ENCODE data around the gene EPYC. TPM values are rescaled to one million over a fixed set of nuclear protein-coding genes. Genes with fewer than 3 reads are reported as not detected.
"Not testable (repeated sequence)": the region's sequence is repeated elsewhere in the genome, so short reads cannot be mapped to it uniquely, and the experiment has no call there.

Gene EPYC
- polyA plus RNA-seq, 10 donors: 0.15 TPM; not detected in 9

DNA sequence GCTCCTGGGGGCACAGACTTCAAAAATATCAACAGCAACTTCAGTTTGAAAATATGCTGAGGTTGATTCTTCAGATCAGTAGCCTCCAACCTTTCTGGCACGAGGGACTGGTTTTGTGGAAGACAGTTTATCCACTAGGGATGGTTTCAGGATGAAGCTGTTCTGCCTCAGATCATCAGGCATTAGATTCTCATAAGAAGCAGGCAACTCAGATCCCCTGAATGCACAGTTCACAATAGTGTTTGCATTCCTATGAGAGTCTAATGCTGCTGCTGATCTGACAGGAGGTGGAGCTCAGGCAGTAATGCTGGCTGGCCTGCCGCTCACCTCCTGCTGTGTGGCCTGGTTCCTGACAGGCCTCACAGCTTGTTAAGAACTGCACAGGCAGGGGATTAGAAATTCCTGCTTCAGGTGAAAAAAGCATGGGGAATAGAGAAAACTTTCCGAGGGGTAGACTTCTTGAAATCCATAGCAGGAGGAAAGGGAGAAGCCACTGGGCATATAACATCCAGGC lies 12.8 kb downstream of the EPYC start:
- no peak for DNase-seq

DNA sequence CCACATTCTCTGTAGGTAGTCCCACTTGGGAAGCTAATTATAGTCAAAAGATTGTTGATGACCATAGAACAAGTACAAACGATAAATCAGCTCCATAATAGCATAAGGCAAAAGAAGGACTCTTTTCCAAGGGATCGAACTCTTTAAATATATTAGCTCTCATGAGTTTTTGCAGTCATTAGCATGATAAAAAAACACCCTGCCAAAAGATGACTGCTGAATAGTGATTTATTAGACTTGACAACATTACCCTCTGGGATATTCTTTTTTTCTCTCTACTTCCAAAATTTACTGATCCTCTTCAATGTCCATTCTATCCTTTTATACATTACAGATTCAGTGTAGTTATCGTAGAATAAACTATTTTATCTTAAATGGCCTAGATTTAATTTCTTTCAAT lies 14.2 kb downstream of the EPYC start:
- peak in 2 of 3 donors; percentile 27 to 70 for DNase-seq

DNA sequence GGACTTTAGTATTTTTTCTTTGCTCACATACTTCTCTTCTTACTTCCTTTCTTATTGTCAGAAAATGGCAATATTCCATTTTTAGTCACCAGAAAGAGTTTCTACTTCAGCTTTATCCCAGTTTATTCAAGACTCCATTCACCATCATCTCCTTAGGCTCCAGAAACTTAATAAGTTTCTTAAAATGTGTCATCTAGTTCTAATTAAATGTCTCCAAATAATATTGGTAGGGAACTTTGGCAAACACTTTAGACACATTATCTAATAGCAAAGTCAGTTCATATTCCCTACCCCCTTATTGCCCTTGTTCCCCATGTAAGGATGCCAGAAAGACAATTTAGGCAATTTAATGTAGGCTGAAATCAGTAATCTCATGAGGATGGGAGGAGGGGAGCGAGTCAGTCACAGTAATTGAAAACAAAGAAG lies 15.1 kb downstream of the EPYC start:
- DNase-seq: peak; percentile 67 to 93 (median 85)

DNA sequence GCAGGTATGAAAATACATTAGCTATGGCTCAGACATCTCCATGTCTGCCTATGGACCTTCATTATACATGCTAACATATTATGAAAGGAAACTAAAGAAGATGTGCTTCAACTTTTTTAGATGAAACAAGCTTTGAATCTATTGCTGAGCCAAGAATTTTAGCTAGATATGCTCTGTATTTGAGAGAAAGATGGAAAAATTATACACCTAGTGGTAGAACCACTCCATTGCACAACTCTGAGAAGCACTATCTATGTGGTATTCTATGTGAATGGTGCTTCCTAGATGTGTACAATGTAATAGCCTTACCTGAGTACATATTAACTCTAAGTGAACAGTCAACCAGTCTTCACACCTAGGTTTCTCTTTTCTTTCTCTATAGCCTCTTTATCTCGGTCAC lies 17.3 kb downstream of the EPYC start:
- no peak for DNase-seq

DNA sequence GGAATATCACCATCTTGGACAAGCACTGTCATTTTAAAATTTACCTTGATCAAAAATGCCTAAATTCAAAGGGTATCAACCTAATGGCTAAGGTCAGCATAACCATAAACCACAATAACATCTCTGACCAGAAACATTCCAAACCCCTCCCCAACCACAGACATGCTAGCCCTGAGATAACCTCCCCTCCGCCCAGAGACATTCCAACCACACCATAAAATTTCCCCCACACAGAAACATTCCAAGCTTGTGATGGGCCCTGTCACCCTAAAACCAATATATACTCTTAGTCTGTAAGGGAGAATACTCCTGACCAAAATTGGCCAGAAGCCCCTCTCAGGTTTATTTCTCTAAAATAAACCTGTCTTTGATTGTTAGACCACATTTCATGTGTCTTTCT lies 17.7 kb downstream of the EPYC start:
- no peak for DNase-seq

DNA sequence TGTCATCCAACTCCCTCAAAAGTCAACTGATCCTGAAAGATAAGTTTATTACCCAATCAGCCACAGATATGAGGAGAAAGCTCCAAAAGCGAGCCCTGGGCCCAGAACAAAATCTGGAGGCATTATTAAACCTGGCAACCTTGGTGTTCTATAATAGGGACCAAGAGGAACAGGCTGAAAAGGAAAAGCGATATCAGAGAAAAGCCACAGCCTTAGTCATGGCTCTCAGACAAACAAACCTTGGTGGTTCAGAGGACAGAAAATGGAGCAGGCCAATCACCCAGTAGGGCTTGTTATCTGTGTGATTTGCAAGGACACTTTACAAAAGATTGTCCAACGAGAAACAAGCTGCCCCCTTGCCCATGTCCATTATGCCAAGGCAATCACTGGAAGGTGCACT lies 19.4 kb downstream of the EPYC start:
- not testable (repeated sequence) for DNase-seq

DNA sequence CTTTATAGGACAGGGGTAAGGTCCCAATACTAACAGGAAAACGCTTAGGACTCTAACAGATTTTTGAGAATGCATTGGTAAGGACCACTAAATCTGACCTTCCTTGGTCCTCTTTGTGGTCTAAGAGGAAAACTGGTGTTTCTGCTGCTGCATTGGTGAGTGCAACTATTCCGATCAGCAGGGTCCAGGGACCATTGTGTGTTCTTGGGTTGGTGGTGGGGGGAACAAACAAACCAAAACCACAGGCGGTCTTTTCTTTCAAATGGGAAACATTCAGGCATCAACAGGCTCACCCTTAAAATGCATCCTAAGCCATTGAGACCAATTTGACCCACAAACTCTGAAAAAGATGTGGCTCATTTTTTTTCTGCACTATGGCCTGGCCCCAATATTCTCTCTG lies 20.7 kb downstream of the EPYC start:
- no peak for DNase-seq

DNA sequence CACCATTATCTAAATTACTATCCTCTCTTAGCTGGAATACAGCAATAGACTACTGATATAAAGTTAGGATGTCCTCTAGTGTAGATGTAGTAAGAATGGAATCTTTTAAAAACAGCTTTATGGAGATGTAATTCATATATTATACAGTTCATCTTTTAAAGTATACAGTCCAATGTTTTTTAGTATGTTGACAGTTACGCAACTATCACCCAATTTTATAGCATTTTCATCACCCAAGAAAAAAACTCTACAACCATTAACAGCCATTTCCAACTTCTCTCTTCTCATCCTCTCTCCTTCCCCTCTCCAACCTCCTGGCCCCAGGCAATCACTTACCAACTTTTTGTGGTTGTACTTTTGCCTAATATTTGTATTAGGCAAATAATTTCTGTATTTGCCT lies 22.6 kb downstream of the EPYC start:
- no peak for DNase-seq

DNA sequence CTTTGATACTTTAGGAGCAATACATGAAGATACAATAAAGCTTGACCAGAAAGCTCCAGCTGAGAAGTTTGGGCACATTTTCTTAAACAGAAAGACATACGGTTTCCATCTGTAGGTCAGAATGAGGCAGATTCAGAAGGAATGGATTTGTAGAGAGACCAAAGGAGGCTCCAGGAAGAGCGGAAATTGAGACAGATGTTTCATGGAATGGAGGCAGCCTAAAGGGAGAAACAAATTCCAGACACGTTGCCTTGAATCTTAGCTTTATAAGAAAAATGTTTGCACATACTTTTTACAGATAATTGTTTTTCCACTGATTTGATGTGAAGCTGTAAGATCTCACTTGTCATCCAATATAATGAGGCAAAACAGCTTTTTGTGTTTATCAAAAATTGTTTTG lies 24.8 kb downstream of the EPYC start:
- peak; percentile 81 to 91 (median 85) for DNase-seq

DNA sequence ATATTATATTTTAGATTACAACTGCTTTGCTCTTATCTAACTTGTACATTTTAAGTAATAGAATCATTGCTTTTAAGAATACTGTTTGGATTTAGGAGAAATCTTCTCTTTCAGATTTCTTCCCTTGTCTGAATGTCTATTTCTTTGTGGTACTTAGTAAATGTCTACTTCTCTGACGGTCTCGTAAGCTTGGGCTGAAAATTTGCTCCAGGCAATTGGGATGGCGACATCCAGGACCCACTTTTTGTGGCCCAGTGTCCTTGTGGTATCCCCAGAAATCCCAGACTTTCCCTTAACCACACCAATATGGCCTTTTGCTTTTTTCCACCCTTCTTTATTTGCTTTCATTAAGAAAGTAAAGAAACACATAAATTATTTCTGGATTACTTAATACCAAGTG lies 25.8 kb downstream of the EPYC start:
- peak in 1 of 3 donors; percentile 27 for DNase-seq

DNA sequence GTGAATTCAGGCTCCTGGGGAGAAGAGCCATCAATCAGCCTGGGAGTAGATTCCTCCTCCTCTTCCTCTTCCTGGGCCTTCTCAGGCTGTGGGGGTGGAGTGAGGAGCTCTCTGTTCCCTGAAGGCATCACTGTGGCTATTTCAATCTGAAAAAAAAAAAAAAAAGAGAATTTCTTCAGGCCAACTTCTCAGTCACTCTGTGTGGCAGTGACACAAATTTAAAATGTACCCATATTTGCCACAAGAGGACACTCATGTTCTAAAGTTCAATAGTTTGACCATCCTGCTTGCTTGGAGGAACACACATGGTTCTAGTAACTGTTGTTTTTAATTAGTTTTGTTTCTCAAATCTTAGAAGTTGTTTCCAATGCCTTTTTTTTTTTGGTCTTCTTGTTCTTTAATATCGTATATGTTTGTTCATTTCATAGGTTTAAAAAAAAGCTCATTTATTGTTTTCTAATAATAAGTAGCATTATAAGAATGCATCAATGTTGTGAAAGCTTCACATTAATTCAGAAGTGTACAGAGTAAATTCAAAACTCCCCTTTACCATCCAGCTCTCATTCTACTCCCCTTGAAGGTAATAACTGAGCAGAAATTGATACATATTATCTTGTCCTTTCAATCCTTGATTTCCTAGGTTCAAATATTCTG lies 26.5 kb downstream of the EPYC start:
- peak; percentile 71 to 86 (median 72) for DNase-seq

DNA sequence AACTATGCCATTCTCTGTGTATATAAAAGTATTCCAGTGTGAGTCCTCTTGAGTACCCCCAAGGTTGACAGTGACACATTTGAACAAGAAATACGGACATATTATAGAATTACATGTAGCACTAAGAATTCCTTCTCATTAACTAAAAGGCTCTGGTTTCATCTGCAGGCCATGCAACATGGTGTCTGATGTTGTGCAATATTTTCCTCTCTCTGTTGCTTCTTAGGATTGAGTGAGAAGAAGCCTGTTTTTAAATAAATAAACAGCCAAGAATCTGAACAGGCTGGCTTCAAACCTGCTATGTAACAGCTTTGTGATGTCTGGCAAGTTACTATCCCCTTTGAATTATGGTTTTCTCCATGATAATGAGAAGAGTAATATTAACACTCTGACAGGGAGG lies 27.5 kb downstream of the EPYC start:
- DNase-seq: no peak

DNA sequence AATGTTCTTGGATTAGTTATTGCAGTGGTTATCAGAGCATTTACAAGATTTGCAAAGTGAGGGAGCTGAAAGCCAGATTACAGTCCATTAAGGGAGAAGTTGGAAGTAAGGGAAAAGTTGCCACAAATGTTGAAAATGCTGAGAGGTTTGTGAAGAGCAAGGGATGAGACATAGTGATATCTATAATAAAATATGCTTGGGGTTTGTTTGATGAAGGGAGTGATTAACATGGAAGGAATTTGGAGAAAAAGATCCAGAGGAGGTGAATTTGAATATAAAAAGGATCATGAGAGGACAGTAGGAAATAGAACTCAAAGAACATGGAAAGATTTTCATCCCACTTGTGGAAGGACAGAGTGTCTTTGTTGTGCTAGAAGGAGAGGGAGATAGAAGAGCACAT lies 30.5 kb downstream of the EPYC start:
- DNase-seq: peak in 1 of 3 donors; percentile 51

DNA sequence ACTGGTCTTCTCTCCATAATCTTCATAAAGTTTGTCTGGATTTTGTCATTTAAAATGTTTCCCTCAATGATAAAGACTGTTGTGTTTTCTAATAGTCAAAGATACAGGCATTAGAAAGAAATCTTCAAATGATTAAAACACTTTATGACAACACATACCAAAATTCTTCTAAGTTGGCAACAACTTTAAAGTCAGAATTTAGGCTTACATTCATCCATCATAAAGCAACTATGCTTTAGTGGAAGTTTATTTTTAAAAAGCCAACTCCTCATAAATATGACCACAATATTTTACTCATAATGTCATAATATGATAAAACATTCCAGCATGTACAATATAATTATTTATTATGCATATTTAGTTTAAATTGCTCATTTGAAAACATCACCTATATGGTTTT lies 32.5 kb downstream of the EPYC start:
- no peak for DNase-seq

DNA sequence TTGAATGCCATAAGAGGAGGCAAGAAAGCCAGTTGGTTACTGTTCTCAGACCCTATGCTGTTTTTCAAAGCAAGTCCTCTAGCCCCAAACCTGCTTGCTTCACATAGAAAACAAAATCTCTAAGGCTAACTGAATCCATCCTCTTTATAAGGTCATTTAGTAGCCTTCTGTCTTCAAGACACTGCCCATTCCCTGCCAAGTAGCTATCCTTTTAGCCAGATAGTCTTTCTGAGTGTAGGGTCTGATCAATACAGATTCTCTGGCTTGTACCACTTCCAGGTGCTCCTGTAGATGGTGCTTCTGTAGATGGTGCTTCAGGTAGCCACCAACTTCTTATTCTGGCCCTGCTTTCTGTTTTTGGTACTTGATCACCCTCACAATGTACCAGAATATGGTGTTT lies 33.9 kb downstream of the EPYC start:
- no peak for DNase-seq

DNA sequence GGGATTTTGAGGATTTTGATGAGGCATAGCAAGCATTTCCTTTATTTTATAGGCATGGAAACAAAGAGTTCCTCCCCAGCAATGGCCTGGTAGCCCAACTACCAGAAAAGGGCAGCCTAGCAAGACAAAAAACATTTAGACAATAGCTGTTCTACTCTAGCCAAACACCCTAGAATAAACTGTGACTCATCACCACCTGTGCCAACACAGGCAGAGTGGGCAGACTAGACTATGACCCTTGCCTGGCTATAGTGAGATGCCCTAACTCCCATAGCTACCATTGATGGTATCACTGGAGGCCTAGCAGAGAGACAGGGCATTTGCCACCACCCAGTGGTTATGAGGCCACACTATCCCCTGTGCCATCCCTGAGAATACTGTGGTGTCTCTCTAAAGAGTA lies 34.3 kb downstream of the EPYC start:
- DNase-seq: no peak

DNA sequence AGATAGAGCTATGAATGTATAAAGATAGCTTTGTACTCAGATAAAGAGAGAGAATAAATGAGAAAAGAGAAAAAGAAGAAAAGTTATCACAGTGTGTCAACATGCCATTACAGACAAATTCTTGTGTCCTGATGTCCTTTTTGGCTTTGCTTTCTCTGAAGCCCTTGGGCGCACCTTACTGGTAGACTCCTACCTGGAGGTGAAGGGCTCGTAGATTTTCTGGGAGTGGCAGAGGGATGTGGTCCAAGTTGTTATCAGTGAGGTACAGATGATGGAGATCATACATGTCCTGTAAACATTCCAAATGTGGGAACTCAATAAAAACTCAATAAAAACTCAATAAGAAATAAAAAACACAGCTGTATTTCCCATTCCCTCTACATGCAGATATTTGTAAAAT lies 34.9 kb downstream of the EPYC start:
- no peak for DNase-seq

DNA sequence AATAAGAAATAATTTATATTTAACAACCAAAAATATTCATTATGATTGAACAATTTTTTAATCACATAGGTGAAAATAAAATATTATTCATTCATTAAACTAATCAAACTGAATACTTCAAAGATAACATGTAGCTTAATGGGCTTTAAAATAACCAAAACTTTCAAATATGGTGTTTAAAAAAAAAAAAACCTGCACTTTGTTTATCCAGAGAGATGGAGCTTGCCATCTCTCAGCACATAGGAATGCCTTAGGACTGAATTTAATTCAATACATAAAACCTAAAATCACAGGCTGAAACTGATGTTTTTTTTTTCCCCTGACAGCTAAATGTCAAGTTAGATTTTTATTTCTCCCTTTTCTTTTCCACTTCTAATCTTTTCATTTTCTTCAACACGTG lies 35.4 kb downstream of the EPYC start:
- DNase-seq: no peak

DNA sequence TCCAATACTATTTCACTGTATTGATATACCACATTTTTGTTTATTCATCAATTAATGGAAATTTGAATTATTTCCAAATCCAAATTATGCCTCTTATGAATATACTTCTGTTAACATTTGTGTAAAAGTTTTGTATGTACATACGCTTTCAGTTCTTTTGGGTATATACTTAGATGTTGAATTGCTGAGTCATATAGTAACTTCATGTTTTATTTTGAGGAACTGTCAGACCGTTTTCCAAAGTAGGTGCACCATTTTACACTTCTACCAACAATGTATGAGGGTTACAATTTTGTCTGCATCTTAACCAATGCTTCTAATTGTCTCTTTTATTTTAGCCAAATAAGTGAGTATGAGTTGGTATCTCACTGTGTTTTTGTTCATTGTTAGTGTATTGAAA lies 39.6 kb downstream of the EPYC start:
- DNase-seq: no peak

DNA sequence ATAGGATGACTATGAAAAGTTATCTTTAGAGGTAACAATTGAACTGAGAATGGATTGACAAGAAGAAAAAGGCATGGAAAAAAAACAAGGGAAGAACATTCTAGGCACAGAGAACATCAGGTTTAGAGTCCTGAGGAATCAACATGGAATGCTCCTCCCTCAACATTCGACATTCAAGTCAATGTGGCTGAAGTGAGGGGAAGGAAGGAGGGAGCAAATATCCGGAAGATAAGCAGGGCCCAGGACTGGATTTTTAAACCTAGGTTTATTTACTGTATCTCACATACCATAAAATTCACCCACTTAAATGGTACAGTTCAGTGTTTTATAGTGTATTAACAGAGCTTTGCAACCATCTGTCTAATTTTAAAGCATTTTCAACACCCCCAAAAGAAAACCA lies 40.2 kb downstream of the EPYC start:
- DNase-seq: no peak

DNA sequence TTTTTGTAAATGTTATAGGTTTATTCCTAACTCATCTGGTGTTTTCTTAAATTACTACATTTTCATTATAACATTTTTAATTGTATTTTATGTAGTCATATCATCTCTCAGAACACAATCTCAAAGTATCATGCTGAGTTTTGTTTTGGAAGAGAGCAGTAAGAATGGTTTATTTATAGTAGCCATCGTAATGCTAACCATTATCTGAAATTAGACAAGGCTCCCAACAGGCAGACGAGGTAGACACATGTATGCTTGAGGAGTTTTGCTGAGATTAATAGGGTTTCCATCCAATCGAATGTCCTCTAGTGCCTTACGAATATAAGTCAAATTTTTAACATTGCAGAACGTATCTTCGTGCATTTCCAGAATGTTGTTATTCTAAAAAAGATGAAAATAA lies 40.8 kb downstream of the EPYC start:
- no peak for DNase-seq

DNA sequence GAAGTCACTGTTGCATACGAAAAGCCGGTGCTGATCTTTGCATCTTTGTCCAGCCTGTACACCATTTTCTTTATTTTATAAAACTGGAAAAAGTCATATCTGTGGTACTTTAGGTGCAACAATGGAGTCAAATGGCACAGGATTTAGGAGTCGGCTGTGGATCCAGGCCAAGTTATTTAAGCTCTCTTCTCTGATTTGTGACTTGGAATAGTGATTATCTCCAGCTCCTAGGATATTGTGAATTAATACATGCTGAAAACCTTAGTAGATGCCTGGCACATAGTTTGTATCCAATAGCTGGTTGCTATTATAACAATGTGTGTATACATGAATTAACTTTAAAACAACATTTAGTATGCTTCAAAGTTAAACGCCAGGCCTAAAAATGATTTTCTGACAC lies 43.6 kb downstream of the EPYC start:
- DNase-seq: no peak

DNA sequence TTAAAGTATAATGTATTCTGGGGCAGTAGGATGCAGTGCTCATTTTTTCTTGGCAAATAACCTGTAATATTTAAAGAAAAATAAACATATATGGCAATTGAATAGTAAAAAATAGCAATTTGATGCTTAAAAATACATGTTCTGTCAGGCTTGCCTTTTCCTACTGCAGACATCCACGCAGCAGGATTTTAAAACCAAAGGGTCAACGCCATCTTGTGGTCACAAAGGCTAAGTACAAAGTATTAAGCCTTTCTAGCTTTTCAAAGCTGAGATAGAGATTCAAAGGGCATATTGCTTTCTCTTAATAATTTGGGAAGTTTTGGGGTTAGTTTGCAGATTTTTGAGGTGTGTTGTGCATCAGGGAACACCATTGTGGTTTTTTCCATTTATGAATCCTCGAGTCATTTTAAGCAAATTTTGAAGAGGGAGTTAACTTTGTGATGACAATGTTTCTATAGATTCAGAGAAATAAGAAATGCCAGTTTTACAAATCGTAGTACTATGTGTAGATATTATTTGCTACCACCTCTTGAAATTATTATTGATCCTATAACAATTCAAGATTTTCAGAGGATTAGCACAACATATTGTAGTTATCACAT lies 45.1 kb downstream of the EPYC start:
- DNase-seq: peak; percentile 53 to 81 (median 61)

DNA sequence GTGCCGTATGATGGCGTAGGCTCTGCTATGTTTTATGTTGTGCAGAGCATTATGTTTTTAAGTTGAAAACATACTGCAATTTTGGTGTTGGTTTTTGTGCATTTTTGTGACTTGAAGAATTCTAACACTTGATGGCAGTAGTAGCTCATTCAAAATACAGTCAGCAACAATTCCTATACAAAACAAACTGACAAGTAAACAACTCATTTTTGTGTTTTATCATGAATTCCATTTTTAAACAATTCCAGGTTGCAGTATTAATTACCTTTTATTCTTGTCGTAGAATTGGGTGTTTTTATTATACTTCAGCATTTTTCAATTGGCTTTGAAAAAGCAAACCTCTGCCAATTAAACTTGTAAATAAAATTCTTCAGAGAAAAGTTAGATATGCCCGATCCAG lies 45.7 kb downstream of the EPYC start:
- peak in 1 of 3 donors; percentile 60 for DNase-seq
